Dermis blood vessel endothelial cell (primary cell): Measurements from ENCODE around the gene SLC30A10. TPM values are rescaled to one million over a fixed set of nuclear protein-coding genes. Genes with fewer than 3 reads are reported as not detected.
"Not testable (repeated sequence)": the region's sequence is repeated elsewhere in the genome, so short reads cannot be mapped to it uniquely, and the experiment has no call there.

Experiments
- DNase-seq: peaks from one replicate; pipeline ENCODE4 v3.0.0; 2010
- total RNA-seq: library from RNA; depleted of rRNA; stranded (reverse); fragments of >200 nt; gene quantifications from 2 replicates; pipeline ENCODE4 v1.2.3, GENCODE V29; 2014

SLC30A10 gene
- total RNA-seq, 1 donor from 2014 or later, result not detected

DNA sequence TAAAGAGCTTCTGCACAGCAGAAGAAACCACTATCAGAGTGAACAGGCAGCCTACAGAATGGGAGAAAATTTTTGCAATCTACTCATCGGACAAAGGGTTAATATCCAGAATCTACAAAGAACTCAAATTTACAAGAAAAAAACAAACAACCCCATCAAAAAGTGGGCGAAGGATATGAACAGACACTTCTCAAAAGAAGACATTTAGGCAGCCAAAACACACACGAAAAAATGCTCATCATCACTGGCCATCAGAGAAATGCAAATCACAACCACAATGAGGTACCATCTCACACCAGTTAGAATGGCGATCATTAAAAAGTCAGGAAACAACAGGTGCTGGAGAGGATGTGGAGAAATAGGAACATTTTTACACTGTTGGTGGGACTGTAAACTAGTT is 36.5 kb downstream of the SLC30A10 start:
- DNase-seq, result not testable (repeated sequence)

DNA sequence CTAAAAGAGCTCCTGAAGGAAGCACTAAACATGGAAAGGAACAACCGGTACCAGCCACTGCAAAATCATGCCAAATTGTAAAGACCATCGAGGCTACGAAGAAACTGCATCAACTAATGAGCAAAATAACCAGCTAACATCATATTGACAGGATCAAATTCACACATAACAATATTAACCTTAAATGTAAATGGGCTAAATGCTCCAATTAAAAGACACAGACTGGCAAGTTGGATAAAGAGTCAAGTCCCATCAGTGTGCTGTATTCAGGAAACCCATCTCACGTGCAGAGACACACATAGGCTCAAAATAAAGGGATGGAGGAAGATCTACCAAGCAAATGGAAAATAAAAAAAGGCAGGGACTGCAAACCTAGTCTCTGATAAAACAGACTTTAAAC is 39.7 kb downstream of the SLC30A10 start:
- DNase-seq, result not testable (repeated sequence)

DNA sequence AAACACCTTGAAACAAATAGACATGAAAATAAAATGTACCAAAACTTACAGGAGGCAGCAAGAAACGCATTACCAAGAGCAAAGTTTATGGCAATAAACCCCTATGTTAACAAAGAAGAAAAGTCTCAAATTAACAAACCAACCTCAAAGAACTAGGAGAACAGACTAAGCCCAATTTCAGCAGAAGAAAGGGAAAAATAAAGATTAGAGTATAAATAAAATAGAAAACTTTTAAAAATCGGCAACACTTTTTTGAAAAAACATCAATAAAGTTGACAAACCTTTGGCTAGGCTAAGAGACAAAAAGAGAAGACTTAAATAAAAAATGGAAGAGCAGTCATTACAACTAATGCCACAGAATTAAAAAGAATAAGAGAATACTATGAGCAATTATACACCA is 42.7 kb downstream of the SLC30A10 start:
- DNase-seq, result no peak

DNA sequence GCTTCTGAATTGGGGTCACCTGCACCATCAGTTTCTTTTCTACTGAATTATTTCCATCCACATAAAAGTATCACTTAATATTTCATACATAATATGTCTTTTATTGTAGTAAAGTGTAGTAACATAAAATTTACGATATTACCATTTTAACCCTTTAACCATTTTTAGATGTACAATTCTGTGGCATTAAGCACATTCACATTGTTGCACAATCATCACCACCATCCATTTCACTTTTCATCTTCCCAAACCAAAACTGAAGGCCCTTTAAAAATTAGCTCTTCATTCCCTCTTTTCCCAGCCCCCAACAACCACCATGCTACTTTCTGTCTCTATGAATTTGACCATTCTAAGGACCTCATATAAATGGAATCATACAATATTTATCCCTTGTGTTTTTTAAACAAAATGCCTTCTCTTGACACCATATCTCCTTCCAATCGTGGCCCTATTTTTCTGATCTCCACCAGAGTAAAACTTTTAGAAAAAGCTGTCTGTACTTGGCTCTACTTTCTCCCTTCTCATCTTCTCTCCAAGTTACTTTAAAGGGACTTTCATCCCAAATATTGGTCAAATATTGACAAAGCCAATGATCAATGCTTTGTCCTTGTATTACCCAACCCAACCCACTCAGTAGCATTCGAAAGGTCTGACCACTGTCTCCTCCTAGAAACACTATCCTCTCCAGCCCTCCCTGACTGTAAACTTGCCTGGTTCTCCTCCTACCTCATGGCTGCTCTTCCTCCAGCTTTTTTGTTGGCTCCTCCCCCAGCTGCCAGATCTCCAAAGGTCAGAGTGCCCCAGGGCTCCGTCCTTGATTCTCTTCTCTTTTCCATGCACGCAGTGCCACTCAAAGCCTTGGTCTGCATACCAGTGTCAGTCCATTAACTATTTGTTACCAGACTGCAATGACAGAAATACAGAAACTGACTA is 44.7 kb downstream of the SLC30A10 start:
- DNase-seq, result no peak

- no peak for DNase-seq
These were observed 45.6 kb downstream of the SLC30A10 start for GRCh38 chr1:219882755-219883154.

DNA sequence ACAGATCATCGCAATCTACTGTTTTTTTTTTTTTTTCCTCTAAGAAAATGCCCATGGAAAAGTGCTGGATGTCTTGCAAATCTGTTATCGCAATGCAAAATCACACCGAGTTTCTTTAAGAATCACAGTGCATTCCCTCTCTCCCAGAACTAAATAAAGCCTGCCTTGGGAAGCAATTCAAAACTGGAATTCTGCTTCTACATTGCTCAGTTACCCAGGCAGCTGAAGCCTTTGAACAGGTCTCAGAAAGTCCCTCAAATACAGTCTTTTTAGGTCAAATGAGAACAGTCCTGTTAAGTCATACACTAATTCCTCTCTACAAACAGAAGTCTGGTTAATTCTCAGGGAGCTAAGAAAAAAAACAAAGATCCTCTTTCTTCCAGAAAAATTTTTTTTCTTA is 46.3 kb downstream of the SLC30A10 start:
- DNase-seq, result no peak

DNA sequence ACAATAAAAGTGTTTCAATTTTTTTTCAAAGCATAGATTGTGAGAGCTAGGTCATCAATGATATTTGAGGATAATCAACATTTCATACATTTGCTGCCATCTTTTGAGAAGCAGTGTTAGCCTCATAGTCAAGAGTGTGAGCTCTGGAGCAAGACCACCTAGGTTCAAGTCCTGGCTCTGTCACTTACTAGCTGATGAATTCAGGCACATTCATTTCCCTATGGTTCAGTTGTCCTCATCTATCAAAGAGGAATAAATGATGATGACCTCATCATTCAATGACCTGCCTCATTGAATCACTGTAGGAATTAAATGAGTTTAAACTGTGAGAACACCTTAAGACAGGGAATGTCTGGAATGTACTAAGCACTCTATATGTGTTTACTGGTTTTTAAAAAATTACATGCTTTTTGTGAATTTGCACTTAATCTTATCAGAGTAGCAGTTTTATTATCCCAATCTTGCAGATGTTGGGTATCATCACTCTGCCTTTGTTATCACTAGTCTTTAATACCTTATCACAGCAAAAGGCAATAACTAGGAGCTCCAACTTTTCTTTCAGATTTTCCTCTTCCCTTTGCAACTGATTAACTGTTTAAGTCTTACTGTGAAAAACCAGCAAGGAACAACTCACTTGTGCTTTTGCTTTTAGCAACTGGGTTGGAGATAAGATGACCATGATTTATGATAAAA is 47.4 kb downstream of the SLC30A10 start:
- DNase-seq, result no peak

GRCh38 chr1:219876798-219877209 is 51.6 kb downstream of the SLC30A10 start:
- DNase-seq, result no peak

GRCh38 chr1:219875860-219876259 is 52.5 kb downstream of the SLC30A10 start:
- DNase-seq, result no peak

- DNase-seq, result not testable (repeated sequence)
These were observed 55.8 kb downstream of the SLC30A10 start for GRCh38 chr1:219872538-219872937.

GRCh38 chr1:219871427-219872057 is 56.8 kb downstream of the SLC30A10 start:
- DNase-seq, result no peak

GRCh38 chr1:219868615-219869014 is 59.7 kb downstream of the SLC30A10 start:
- DNase-seq, result not testable (repeated sequence)

Other genes starting within 250 kb of the SLC30A10 start
- 101 and 154 TPM in 2 replicates for gene EPRS1, start 117.9 kb upstream of the SLC30A10 start, total RNA-seq
- gene BPNT1, start 161.2 kb upstream of the SLC30A10 start, total RNA-seq, result 37.3 and 42.4 TPM in 2 replicates
- 89.2 and 130 TPM in 2 replicates for gene IARS2, start 165.6 kb upstream of the SLC30A10 start, total RNA-seq